Fibroblast of peridontal ligament (primary cell): Measurements from ENCODE around the gene PLSCR2.
"Not testable (repeated sequence)": the region's sequence is repeated elsewhere in the genome, so short reads cannot be mapped to it uniquely, and the experiment has no call there.

Experiments
- DNase-seq: peaks from one replicate; pipeline ENCODE4 v3.0.0-alpha.2; 2010; ENCODE audit errors: extremely low read depth

The PLSCR2 gene

DNA sequence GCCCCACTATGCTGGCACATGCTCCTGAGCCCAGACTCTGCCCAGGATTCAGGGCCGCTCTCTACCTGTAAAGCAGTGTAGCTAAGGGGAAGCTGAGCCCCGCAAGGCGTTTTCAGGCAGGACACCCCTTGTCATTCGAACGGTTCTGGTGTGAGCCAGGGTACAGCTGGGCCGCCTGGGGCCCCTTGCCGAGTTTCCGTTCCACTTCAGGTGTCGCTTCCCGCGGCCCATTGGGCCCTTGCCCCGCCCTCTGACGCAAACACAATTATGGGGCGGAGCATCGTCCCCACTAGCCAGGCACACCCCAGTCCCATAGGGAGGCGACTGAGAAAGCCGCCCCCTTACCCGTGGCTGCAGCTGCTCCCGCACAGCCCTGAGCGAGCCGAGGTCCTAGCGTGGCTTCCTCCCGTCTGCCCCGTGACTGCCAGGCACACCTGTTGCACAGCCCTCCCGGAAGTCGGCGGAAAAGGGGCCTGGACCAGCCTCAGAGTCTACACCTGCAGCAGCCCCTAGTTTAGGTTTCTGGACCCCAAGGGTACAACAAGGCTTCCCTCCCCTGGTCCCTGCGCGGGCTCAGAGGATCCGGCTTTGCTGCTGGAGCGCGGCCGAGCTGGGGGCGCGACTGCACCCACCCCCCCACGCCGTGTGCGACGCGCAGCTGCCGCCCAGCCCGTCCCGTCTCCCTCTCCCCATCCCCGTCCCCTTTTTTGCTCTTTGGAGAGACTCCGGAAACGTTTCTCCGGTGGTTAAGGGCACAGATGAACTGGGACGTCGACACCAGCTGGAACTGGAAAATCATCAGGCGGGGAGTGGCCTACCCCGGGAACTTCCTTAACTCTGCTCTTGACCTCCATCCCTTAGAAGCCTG lies at the start of gene PLSCR2:
Gene PLSCR2 (minus strand): TSS at position 412 of the 868 bp plus-strand sequence. CDS start 9,657 bp downstream, outside the sequence.
- no peak for DNase-seq

DNA sequence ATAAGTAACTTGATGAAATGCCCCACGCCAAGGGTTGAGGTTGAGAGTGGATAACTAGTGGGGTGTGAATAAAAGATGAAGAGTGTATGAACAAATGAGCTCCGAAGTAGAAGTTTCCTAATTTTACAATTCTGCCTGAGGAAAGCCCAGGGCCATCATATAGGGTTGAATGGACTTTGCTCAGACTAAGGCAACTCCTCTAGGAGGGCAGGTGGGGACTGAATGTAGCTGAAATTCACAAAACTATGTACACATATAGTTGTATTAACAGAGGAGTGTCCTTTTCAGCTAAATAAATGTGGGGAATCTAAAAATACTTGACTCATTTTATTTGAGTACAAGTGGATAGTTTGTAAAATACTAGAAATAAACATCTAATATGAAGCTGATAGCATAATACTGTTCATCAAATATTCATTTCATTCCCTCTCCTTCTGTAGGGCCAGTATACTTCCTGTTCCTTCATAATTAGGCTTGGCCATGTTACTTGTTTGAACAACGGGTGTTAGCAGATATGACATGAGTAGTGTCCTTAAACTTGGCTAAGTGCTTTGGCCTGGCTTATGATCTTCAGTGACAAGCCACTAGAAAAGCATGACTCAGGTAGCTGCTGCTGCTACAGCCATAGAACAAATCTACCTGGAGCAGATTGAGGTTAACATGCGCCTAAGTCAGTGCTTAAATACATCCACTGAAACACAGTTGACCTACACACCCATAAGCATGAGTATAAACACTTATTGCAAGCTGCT lies 48.5 kb upstream of the PLSCR2 start:
- no peak for DNase-seq

DNA sequence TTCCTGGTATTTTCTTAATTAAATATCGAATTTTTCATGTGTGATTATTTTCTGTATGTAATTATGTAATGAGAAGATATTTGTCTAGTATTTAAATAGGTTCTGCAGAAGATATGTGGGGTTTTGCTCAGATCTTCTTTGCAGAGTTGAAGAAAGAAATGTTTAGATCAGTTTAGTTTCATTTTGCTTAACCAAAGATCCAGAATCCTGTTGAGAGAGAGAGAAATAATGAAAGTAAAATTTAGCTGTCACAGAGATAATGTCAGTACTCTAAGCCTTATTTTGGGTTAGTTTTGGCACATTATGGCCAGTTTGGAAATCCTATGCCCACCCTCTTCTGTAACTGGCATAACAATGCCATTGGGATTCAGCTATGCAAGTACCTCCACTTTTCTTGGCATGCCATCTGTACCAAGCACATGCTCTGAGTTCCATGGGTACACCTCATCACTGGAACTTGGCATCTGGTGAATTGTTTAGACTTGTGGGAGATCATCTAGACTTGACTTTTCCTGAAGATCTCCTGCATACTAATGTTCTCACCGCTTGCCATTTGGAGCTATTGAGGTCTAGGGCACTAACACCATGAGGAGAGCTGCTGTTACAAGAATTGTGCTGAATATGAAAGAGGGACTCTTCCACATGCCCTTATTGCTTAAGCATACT lies 44.2 kb upstream of the PLSCR2 start:
- peak; percentile 34 for DNase-seq

DNA sequence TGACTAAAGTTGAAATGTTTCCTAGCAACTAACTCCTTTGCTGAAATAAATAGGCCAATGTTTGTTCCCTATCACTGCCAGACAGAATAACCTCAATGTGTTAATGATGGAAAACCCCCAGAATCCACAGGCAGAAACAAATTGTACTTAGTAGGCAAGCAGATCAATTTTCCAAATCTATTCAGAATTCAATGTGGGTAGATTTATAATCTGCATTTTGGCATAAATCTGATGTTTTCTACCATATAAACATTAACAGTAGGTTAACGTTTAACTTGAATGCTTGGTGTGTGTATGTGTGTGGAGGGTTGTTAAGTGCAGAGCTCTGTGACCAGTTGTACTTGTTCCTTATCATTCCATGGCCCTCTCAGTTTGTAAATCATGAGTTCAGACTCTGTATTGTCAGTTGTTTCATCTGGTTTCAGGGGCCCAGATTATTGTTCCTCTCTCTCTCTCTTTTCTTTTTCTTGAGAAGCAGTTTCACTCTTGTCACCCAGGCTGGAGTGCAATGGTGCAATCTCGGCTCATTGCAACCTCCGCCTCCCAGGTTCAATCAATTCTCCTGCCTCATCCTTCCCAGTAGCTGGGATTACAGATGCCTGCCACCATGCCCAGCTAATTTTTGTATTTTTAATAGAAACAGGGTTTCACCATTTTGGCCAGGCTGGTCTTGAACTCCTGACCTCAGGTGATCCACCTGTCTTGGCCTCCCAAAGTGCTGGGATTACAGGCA lies 42.2 kb upstream of the PLSCR2 start:
- no peak for DNase-seq

DNA sequence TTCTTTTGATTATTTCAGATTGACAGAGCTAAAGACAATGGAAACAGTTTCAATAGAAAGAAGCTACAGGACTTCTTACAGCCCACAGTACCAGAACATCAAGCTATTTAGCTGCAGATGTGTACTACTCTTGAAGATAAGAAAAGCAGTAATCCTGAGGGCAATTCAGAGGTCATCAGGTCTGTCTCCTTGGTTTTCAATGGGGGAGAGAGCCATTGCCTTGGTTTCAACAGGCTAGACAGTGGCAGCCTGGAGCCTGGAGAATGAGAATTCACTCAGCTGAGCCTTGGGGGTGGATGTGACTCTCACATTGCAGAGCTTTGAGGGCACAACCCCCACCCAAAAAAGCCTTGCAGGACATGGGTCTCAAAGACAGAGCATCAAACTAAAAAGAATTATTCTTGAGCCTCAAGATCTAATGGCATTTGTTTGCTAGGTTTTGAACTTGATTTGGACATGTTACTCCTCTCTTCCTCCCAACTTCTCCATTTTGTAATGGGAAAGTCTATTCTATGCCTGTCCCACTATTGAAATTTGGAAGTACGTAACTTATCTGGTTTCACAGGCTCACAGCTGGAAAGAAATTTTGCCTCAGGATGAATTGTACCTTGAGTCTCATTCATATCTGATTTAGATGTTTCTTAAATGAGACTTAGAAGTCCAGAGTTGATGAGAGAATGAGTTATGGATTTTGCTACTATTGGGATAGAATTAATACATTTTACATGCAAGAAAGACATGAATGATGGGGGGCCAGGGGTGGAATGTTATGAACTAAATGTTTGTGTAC lies 38.2 kb upstream of the PLSCR2 start:
- no peak for DNase-seq

- DNase-seq, result peak; percentile 41
Observed at GRCh38 chr3:146505516-146505915, 36.2 kb upstream of the PLSCR2 start.

GRCh38 chr3:146504498-146505197 lies 35.3 kb upstream of the PLSCR2 start:
- no peak for DNase-seq

DNA sequence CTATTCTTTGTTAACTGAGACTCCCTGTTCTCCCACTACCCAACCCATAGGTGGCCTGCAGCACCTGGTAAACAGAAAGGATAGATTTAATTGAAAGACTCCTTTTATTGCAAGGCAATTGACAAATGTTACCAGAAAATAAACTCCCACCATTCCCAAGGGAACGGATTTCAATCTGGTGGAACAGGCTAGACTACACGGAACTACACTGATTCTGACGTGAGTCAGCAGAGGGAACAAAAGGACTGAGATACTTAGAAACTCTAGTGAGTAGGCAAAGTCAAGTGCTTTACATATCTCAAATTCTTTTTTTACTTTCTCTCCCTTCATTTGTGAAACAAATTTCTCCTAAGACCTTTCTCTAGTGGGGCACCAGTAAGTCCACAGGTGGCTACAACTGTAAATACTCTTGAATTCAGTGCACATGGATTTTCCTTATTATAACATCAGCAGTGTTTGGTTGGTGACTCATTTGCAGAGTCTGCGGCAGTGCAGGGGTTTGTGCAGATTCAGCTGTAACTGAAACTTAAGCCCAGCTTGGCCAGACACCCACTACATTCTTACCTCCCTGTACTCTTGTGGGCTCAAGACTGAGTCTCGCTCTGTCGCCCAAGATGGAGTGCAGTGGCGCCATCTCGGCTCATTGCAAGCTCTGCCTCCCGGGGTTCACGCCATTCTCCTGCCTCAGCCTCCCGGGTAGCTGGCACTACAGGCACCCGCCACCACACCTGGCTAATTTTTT lies 34.3 kb upstream of the PLSCR2 start:
- DNase-seq, result peak; percentile 91

GRCh38 chr3:146502887-146503460 lies 33.6 kb upstream of the PLSCR2 start:
- no peak for DNase-seq

- no peak for DNase-seq
Observed at GRCh38 chr3:146501752-146502151, 32.4 kb upstream of the PLSCR2 start.

DNA sequence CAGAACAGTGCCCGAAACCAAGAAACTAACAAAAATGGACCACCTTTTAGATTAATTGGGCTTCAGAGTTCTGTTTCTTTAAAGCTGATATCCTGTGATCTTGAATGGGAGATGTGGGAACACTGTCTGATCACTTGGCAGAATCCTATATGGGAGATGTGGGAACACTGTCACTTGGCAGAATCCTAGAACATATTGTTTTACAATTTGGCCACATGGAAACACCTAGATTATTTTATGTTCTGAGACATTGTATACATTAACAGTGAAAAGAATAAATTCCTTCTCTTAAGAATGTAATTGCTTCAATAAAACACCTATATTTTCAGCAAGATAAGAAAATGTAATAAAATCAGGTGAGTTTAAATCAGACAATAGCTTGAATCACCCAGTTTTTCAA lies 30.3 kb upstream of the PLSCR2 start:
- no peak for DNase-seq

GRCh38 chr3:146498002-146498736 lies 28.8 kb upstream of the PLSCR2 start:
- no peak for DNase-seq

- DNase-seq, result not testable (repeated sequence)
Observed at GRCh38 chr3:146497145-146497843, 27.9 kb upstream of the PLSCR2 start.

- DNase-seq, result no peak
Observed at GRCh38 chr3:146496726-146497125, 27.4 kb upstream of the PLSCR2 start.

GRCh38 chr3:146496251-146496650 lies 26.9 kb upstream of the PLSCR2 start:
- peak; percentile 54 for DNase-seq

DNA sequence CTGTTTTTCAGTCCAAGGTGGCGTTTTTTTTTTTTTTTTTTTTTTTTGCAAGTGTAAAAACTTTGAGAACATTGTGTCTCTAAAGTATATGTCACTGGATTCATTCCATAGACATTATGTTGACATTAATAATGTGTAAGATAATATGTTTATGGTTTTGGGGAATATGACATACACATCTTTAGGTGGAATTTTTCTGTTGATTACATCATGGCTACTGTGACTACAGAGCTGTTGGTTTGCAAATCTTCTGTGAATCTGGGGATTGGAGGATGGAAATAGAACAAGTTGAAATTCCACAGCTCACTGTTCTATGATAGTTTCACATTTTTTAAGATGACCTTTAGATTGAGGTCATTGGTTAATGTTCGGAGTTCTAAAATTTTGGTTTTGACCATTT lies 24.4 kb upstream of the PLSCR2 start:
- DNase-seq, result peak; percentile 28

DNA sequence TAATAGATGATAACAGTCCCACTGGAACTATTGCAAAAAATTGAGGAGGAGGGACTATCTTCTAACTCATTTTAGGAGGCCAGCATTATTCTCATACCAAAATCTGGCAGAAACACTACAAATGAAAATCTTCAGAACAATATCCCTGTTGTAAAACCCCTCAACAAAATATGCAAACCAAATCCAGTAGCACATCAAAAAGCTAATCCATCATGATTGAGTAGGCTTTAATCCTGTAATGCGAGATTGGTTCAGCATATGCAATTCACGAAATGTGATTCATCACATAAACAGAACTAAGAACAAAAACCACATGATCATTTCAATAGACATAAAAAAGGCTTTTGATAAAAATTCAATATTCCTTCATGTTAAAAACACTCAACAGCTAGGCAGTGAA lies 23.9 kb upstream of the PLSCR2 start:
- DNase-seq, result peak; percentile 65

- DNase-seq, result peak; percentile 78
Observed at GRCh38 chr3:146491303-146491702, 21.9 kb upstream of the PLSCR2 start.
